Activated CD4-positive, alpha-beta T cell treated with anti-CD3 and anti-CD28 coated beads, Interleukin-2, amount 10 ng/mL, durations not matched to agents 7 days and 5 days (primary cell): ENCODE data around the gene FAM72D. TPM values are rescaled to one million over a fixed set of nuclear protein-coding genes. Genes with fewer than 3 reads are reported as not detected.
"Not testable (repeated sequence)": the region's sequence is repeated elsewhere in the genome, so short reads cannot be mapped to it uniquely, and the experiment has no call there.

Experiments used
- CTCF ChIA-PET: fragments of 350-600 bp; sonication (Branson Sonifier 250); formaldehyde crosslinking; loops from one replicate; lab custom pipeline; 2021; ENCODE audit warnings: antibody characterized with exemption; lab: Charles Lee
- POLR2A ChIA-PET: fragments of 350-600 bp; sonication (Branson Sonifier 250); formaldehyde crosslinking; loops from one replicate; lab custom pipeline; 2021; ENCODE audit warnings: antibody characterized with exemption; lab: Charles Lee
- DNase-seq: peaks from one replicate; pipeline ENCODE4 v3.0.0-alpha.2; 2020
- H3K27ac Mint-ChIP-seq: one replicate; pipeline ENCODE4 v1.8.0; 2021; ENCODE audit warnings: mild to moderate bottlenecking, moderate library complexity, mixed read lengths
- H3K27me3 Mint-ChIP-seq: one replicate; pipeline ENCODE4 v1.8.0; 2021; ENCODE audit warnings: mixed read lengths
- H3K36me3 Mint-ChIP-seq: one replicate; pipeline ENCODE4 v1.8.0; 2021; ENCODE audit warnings: low read depth, mixed read lengths
- H3K4me1 Mint-ChIP-seq: one replicate; pipeline ENCODE4 v1.8.0; 2021; ENCODE audit warnings: mixed read lengths
- H3K4me3 Mint-ChIP-seq: one replicate; pipeline ENCODE4 v1.8.0; 2021; ENCODE audit warnings: mild to moderate bottlenecking, moderate library complexity, mixed read lengths
- H3K9me3 Mint-ChIP-seq: one replicate; pipeline ENCODE4 v1.8.0; 2021; ENCODE audit warnings: mixed read lengths
- total RNA-seq, 2 experiments: library from RNA; stranded (reverse); gene quantifications; one replicate each; pipeline ENCODE4 v1.2.3, GENCODE V29; 2021

Gene FAM72D
- total RNA-seq, 2 experiments from 2014 or later, result 17.0 to 22.2 TPM

GRCh38 chr1:145112703-145113102, 16.9 kb downstream of the FAM72D start:
- H3K36me3 Mint-ChIP-seq, H3K4me3 Mint-ChIP-seq, POLR2A ChIA-PET, H3K4me1 Mint-ChIP-seq, DNase-seq, CTCF ChIA-PET, H3K9me3 Mint-ChIP-seq, H3K27me3 Mint-ChIP-seq, H3K27ac Mint-ChIP-seq: not testable (repeated sequence)

GRCh38 chr1:145114560-145115057, 18.8 kb downstream of the FAM72D start:
- H3K27me3 Mint-ChIP-seq, POLR2A ChIA-PET, H3K4me1 Mint-ChIP-seq, DNase-seq, H3K4me3 Mint-ChIP-seq, CTCF ChIA-PET, H3K27ac Mint-ChIP-seq, H3K9me3 Mint-ChIP-seq, H3K36me3 Mint-ChIP-seq: not testable (repeated sequence)

- H3K27ac Mint-ChIP-seq, POLR2A ChIA-PET, H3K27me3 Mint-ChIP-seq, H3K4me1 Mint-ChIP-seq, H3K4me3 Mint-ChIP-seq, CTCF ChIA-PET, H3K36me3 Mint-ChIP-seq, H3K9me3 Mint-ChIP-seq, DNase-seq: not testable (repeated sequence)
Measured at GRCh38 chr1:145115587-145116493, 20.1 kb downstream of the FAM72D start.

- H3K4me3 Mint-ChIP-seq, CTCF ChIA-PET, H3K27me3 Mint-ChIP-seq, DNase-seq, POLR2A ChIA-PET, H3K36me3 Mint-ChIP-seq, H3K9me3 Mint-ChIP-seq, H3K4me1 Mint-ChIP-seq, H3K27ac Mint-ChIP-seq: not testable (repeated sequence)
Measured at GRCh38 chr1:145119842-145120241, 24.1 kb downstream of the FAM72D start.

GRCh38 chr1:145122344-145123061, 26.7 kb downstream of the FAM72D start:
- POLR2A ChIA-PET, H3K27me3 Mint-ChIP-seq, H3K36me3 Mint-ChIP-seq, DNase-seq, H3K27ac Mint-ChIP-seq, H3K4me3 Mint-ChIP-seq, CTCF ChIA-PET, H3K4me1 Mint-ChIP-seq, H3K9me3 Mint-ChIP-seq: not testable (repeated sequence)

GRCh38 chr1:145123062-145123395, 27.3 kb downstream of the FAM72D start:
- H3K4me3 Mint-ChIP-seq, H3K27me3 Mint-ChIP-seq, DNase-seq, H3K36me3 Mint-ChIP-seq, H3K27ac Mint-ChIP-seq, POLR2A ChIA-PET, H3K9me3 Mint-ChIP-seq, H3K4me1 Mint-ChIP-seq, CTCF ChIA-PET: not testable (repeated sequence)

- CTCF ChIA-PET, DNase-seq, H3K9me3 Mint-ChIP-seq, H3K27me3 Mint-ChIP-seq, H3K36me3 Mint-ChIP-seq, H3K4me1 Mint-ChIP-seq, H3K4me3 Mint-ChIP-seq, H3K27ac Mint-ChIP-seq, POLR2A ChIA-PET: not testable (repeated sequence)
Measured at GRCh38 chr1:145123992-145124641, 28.3 kb downstream of the FAM72D start.

GRCh38 chr1:145125112-145125511, 29.3 kb downstream of the FAM72D start:
- H3K27me3 Mint-ChIP-seq, H3K27ac Mint-ChIP-seq, H3K9me3 Mint-ChIP-seq, DNase-seq, POLR2A ChIA-PET, CTCF ChIA-PET, H3K4me3 Mint-ChIP-seq, H3K4me1 Mint-ChIP-seq, H3K36me3 Mint-ChIP-seq: not testable (repeated sequence)

- DNase-seq, H3K4me1 Mint-ChIP-seq, H3K27ac Mint-ChIP-seq, POLR2A ChIA-PET, H3K9me3 Mint-ChIP-seq, H3K36me3 Mint-ChIP-seq, H3K27me3 Mint-ChIP-seq, CTCF ChIA-PET, H3K4me3 Mint-ChIP-seq: not testable (repeated sequence)
Measured at GRCh38 chr1:145127144-145127543, 31.4 kb downstream of the FAM72D start.

GRCh38 chr1:145128697-145129469, 33.1 kb downstream of the FAM72D start:
- H3K27ac Mint-ChIP-seq, H3K27me3 Mint-ChIP-seq, H3K4me3 Mint-ChIP-seq, DNase-seq, H3K36me3 Mint-ChIP-seq, H3K9me3 Mint-ChIP-seq, CTCF ChIA-PET, H3K4me1 Mint-ChIP-seq, POLR2A ChIA-PET: not testable (repeated sequence)

GRCh38 chr1:145134476-145134875, 38.7 kb downstream of the FAM72D start:
- H3K4me3 Mint-ChIP-seq, POLR2A ChIA-PET, H3K4me1 Mint-ChIP-seq, H3K27me3 Mint-ChIP-seq, DNase-seq, H3K27ac Mint-ChIP-seq, H3K9me3 Mint-ChIP-seq, H3K36me3 Mint-ChIP-seq, CTCF ChIA-PET: not testable (repeated sequence)

- H3K36me3 Mint-ChIP-seq, H3K4me1 Mint-ChIP-seq, POLR2A ChIA-PET, CTCF ChIA-PET, H3K4me3 Mint-ChIP-seq, DNase-seq, H3K9me3 Mint-ChIP-seq, H3K27me3 Mint-ChIP-seq, H3K27ac Mint-ChIP-seq: not testable (repeated sequence)
Measured at GRCh38 chr1:145140549-145140948, 44.8 kb downstream of the FAM72D start.
